Lower leg skin (tissue), 3 donors: ENCODE results near the gene PBX1.

Source experiments
- CTCF ChIP-seq, 3 donors: fragments of 450-650 bp; IDR thresholded peaks; one replicate each; pipeline ENCODE4 v1.5.1; 2016; ENCODE audit warnings: antibody characterized with exemption in 3 of 3, mild to moderate bottlenecking in 3 of 3, moderate library complexity in 2 of 3
- POLR2A ChIP-seq, 2 donors: fragments of 450-650 bp; IDR thresholded peaks; one replicate each; pipeline ENCODE4 v1.6.1; 2016 to 2017; ENCODE audit warnings: antibody characterized with exemption in 2 of 2, mild to moderate bottlenecking in 1 of 2, moderate library complexity in 1 of 2

- no peak for TF ChIP-seq CTCF (IDR thresholded peaks at IDR 0.05)
- no peak for TF ChIP-seq POLR2A (IDR thresholded peaks at IDR 0.05)
Measured at GRCh38 chr1:164785841-164786534, 227.0 kb downstream of the PBX1 start.
